PFSK-1 (cell line): ENCODE data around the gene ANKDD1B.

Source experiments
- FOXP2 ChIP-seq: optimal IDR thresholded peaks from 2 replicates; pipeline ENCODE3; 2011; ENCODE audit warnings: borderline replicate concordance, control low read depth, inconsistent platforms; ENCODE audit not compliant: insufficient read depth; ENCODE audit errors: extremely low read length, extremely low read depth
- POLR2AphosphoS5 ChIP-seq: IDR thresholded peaks from 2 replicates; pipeline ENCODE4 v1.6.1; 2012; ENCODE audit warnings: low read depth, mild to moderate bottlenecking, control low read depth, low read length, moderate library complexity
- SIN3A ChIP-seq: IDR thresholded peaks from 2 replicates; pipeline ENCODE4 v1.6.1; 2012; ENCODE audit warnings: mild to moderate bottlenecking, low read length, moderate library complexity, borderline replicate concordance; ENCODE audit not compliant: insufficient read depth
- TAF1 ChIP-seq: IDR thresholded peaks from 2 replicates; pipeline ENCODE4 v1.6.1; 2012; ENCODE audit warnings: low read length, control low read depth, borderline replicate concordance; ENCODE audit not compliant: insufficient read depth
- TF ChIP-seq, protein P1 (sequence below), 2 experiments: IDR thresholded peaks; 2 replicates each; pipeline versions ENCODE4 v1.6.1 to v1.8.0; 2011 to 2012; ENCODE audit warnings: low read depth in 2 of 2, low read length in 2 of 2, control low read depth in 1 of 2, inconsistent platforms in 1 of 2, mild to moderate bottlenecking in 1 of 2, moderate library complexity in 1 of 2; ENCODE audit not compliant: insufficient read depth in 1 of 2

The ANKDD1B gene

GRCh38 chr5:75681125-75681830 lies 70.0 kb downstream of the ANKDD1B start:
- TF ChIP-seq TAF1 = no peak
- no peak for TF ChIP-seq POLR2AphosphoS5
- TF ChIP-seq, protein P1, sequence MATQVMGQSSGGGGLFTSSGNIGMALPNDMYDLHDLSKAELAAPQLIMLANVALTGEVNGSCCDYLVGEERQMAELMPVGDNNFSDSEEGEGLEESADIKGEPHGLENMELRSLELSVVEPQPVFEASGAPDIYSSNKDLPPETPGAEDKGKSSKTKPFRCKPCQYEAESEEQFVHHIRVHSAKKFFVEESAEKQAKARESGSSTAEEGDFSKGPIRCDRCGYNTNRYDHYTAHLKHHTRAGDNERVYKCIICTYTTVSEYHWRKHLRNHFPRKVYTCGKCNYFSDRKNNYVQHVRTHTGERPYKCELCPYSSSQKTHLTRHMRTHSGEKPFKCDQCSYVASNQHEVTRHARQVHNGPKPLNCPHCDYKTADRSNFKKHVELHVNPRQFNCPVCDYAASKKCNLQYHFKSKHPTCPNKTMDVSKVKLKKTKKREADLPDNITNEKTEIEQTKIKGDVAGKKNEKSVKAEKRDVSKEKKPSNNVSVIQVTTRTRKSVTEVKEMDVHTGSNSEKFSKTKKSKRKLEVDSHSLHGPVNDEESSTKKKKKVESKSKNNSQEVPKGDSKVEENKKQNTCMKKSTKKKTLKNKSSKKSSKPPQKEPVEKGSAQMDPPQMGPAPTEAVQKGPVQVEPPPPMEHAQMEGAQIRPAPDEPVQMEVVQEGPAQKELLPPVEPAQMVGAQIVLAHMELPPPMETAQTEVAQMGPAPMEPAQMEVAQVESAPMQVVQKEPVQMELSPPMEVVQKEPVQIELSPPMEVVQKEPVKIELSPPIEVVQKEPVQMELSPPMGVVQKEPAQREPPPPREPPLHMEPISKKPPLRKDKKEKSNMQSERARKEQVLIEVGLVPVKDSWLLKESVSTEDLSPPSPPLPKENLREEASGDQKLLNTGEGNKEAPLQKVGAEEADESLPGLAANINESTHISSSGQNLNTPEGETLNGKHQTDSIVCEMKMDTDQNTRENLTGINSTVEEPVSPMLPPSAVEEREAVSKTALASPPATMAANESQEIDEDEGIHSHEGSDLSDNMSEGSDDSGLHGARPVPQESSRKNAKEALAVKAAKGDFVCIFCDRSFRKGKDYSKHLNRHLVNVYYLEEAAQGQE (IDR thresholded peaks at IDR 0.05; ENCODE audit: insufficient read depth in 1 of 2, low read depth in 2 of 2, low read length in 2 of 2) = no peak
- TF ChIP-seq SIN3A = no peak
- no peak for TF ChIP-seq FOXP2

GRCh38 chr5:75685141-75685540 lies 73.9 kb downstream of the ANKDD1B start:
- no peak for TF ChIP-seq TAF1
- no peak for TF ChIP-seq FOXP2
- TF ChIP-seq SIN3A = no peak
- no peak for TF ChIP-seq POLR2AphosphoS5
- TF ChIP-seq, protein P1 (IDR thresholded peaks at IDR 0.05; ENCODE audit: insufficient read depth in 1 of 2, low read depth in 2 of 2, low read length in 2 of 2) = no peak

- TF ChIP-seq FOXP2 (no peak), SIN3A (no peak), TAF1 (no peak), POLR2AphosphoS5 (no peak)
- TF ChIP-seq, protein P1 (IDR thresholded peaks at IDR 0.05; ENCODE audit: insufficient read depth in 1 of 2, low read depth in 2 of 2, low read length in 2 of 2) = no peak
Observed at GRCh38 chr5:75686480-75686879, 75.2 kb downstream of the ANKDD1B start.

- TF ChIP-seq SIN3A (no peak), FOXP2 (no peak), POLR2AphosphoS5 (no peak), TAF1 (no peak)
- TF ChIP-seq, protein P1 (IDR thresholded peaks at IDR 0.05; ENCODE audit: insufficient read depth in 1 of 2, low read depth in 2 of 2, low read length in 2 of 2) = no peak
Observed at GRCh38 chr5:75690669-75691068, 79.4 kb downstream of the ANKDD1B start.
